Stimulated activated naive CD8-positive, alpha-beta T cell treated with anti-CD3 and anti-CD28 coated beads, Interleukin-15, amount 100 ng/mL, for 72 hours (primary cell): Measurements from ENCODE around the gene KLHL17.
"Not testable (repeated sequence)": the region's sequence is repeated elsewhere in the genome, so short reads cannot be mapped to it uniquely, and the experiment has no call there.

ENCODE experiments used
- ATAC-seq: fragments of 150-1000 bp; cut with Tn5 transposase; 2 replicates; pipeline ENCODE4 v1.10.0; 2021; ENCODE audit warnings: mild to moderate bottlenecking, moderate library complexity
- DNase-seq, 2 donors: peaks; one replicate each; pipeline ENCODE4 v3.0.0; 2021 to 2022
- H3K27ac Mint-ChIP-seq, 2 donors: one replicate each; pipeline ENCODE4 v1.8.0; 2022; ENCODE audit warnings: mild to moderate bottlenecking in 2 of 2, mixed read lengths in 2 of 2, moderate library complexity in 2 of 2
- H3K27me3 Mint-ChIP-seq: one replicate; pipeline ENCODE4 v1.8.0; 2022; ENCODE audit warnings: mixed read lengths
- H3K4me1 Mint-ChIP-seq: one replicate; pipeline ENCODE4 v1.8.0; 2022; ENCODE audit warnings: mild to moderate bottlenecking, mixed read lengths
- H3K4me3 Mint-ChIP-seq, 2 donors: one replicate each; pipeline ENCODE4 v1.8.0; 2022; ENCODE audit warnings: mild to moderate bottlenecking in 2 of 2, mixed read lengths in 2 of 2, moderate library complexity in 1 of 2
- H3K9me3 Mint-ChIP-seq, 2 donors: one replicate each; pipeline ENCODE4 v1.8.0; 2022; ENCODE audit warnings: mixed read lengths in 2 of 2

Gene KLHL17

DNA sequence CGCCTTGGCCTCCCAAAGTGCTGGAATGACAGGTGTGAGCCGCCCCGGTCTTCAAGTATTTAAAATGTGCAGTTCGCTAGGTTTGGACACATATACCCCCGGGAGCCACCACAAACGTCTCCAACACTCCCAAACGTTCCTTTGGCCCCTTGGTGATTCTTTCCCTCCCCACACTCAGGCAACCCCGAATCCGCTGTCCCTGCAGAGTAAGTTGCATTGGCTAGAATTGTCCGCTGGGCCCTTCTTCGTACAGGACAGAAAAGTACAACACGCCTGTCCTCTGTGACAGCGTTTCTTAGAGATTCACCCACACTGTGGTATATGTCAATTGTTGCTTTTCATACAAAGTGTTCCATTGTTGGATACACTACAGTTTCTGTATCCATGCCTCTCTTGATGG is 24.7 kb downstream of the KLHL17 start:
- H3K4me1 Mint-ChIP-seq = peaks cover 13% of the 10 kb centered on the region
- no peak for DNase-seq
- no peak overlapping the region for H3K4me3 Mint-ChIP-seq
- peaks cover 61% of the 10 kb centered on the region for H3K27me3 Mint-ChIP-seq
- peaks cover 9 to 10% of the 10 kb centered on the region in 2 donors for H3K9me3 Mint-ChIP-seq
- no peak for ATAC-seq
- H3K27ac Mint-ChIP-seq = no peak overlapping the region

- H3K27ac Mint-ChIP-seq, DNase-seq, H3K4me3 Mint-ChIP-seq, ATAC-seq: not testable (repeated sequence)
- peaks cover 52% of the 10 kb centered on the region for H3K27me3 Mint-ChIP-seq
- peaks cover 34% of the 10 kb centered on the region for H3K4me1 Mint-ChIP-seq
- H3K9me3 Mint-ChIP-seq = peaks cover 14 to 25% of the 10 kb centered on the region in 2 donors
Measured at GRCh38 chr1:988061-988460, 27.7 kb downstream of the KLHL17 start.

GRCh38 chr1:991275-991674 is 30.9 kb downstream of the KLHL17 start:
- peaks cover 45% of the 10 kb centered on the region for H3K27me3 Mint-ChIP-seq
- peaks cover 14 to 28% of the 10 kb centered on the region in 2 donors for H3K9me3 Mint-ChIP-seq
- H3K4me1 Mint-ChIP-seq = peaks cover 41% of the 10 kb centered on the region
- not testable (repeated sequence) for DNase-seq, ATAC-seq, H3K27ac Mint-ChIP-seq, H3K4me3 Mint-ChIP-seq

DNA sequence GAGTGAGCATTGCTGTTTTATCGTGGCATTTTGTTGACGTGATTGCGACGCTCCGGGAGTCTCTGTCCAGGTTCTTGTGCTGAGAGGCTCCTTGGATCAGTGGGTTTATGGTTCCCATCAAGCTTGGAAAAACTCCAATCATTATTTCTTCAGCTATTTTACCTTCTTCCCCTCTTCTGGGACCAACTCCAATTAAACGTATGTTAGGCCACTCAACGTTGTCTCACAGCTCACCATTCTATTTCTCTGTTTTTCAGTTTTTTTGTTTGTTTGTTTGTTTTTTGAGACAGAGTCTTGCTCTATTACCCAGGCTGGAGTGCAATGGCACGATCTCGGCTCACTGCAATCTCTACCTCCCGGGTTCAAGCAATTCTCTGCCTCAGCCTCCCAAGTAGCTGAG is 31.5 kb downstream of the KLHL17 start:
- DNase-seq (no peak), ATAC-seq (no peak)
- peaks cover 46% of the 10 kb centered on the region for H3K27me3 Mint-ChIP-seq
- no peak overlapping the region for H3K27ac Mint-ChIP-seq
- H3K4me3 Mint-ChIP-seq = peak overlapping the region; percentile 15 to 44
- H3K9me3 Mint-ChIP-seq = peaks cover 14 to 28% of the 10 kb centered on the region in 2 donors
- peaks cover 43% of the 10 kb centered on the region for H3K4me1 Mint-ChIP-seq

- H3K4me3 Mint-ChIP-seq = peak overlapping the region; percentile 15 to 44
- H3K27ac Mint-ChIP-seq = peak overlapping the region in 1 of 2 donors; percentile 64
- H3K27me3 Mint-ChIP-seq = peaks cover 51% of the 10 kb centered on the region
- H3K4me1 Mint-ChIP-seq = peaks cover 48% of the 10 kb centered on the region
- ATAC-seq (peak; percentile 50), DNase-seq (no peak)
- H3K9me3 Mint-ChIP-seq = peaks cover 14 to 28% of the 10 kb centered on the region in 2 donors
Measured at GRCh38 chr1:992362-992761, 32.0 kb downstream of the KLHL17 start.

DNA sequence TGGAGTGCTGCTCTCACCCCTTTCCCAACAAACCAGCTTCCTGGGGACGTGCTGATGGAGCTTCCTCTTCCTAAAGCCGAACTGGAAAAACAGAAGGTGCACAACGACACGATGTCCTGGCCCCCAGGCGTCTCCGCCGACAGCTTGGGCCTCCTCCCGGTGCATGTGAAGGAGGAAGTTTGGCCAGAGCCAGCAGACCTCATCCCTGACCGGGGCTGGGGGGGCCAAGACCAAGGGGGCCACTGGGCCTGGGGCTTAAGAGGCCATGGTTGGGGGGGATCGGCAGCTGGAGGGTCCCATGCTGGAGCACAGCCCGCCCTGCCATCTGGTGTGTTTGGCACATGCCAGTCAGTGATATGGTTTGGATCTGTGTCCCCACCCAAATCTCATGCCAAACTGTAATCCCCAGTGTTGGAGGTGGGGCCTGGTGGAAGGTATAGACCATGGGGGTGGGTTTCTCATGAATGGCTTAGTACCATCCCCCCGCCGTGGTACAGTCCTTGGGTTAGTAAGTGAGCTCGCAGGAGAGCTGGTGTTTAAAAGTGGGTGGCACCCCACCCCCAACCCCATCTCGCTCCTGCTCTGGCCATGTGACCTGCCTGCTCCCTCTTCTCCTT is 33.1 kb downstream of the KLHL17 start:
- Mint-ChIP-seq H3K4me3 (no peak overlapping the region), H3K4me1 (peaks cover 54% of the 10 kb centered on the region), H3K27me3 (peaks cover 56% of the 10 kb centered on the region), H3K27ac (no peak overlapping the region), H3K9me3 (peaks cover 13 to 26% of the 10 kb centered on the region in 2 donors)
- ATAC-seq (no peak), DNase-seq (no peak)

DNA sequence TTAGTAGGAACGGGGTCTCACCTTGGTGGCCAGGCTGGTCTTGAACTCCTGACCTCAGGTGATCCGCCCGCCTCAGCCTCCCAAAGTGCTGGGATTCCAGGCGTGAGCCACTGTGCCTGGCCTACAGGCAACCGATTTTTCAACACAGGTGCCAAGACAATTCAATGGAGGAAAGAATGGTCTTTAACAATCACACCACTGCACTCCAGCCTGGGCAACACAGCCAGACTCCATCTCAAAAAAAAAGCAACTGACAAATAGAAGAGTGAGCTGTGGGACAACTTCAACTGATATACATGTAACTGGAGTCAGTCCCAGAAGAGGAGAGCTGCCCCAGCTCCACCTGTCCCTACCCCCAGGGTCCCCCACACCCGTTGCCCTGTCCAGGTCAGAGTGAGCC is 34.2 kb downstream of the KLHL17 start:
- DNase-seq, H3K4me3 Mint-ChIP-seq, ATAC-seq, H3K27ac Mint-ChIP-seq: not testable (repeated sequence)
- H3K9me3 Mint-ChIP-seq = peaks cover 5 to 18% of the 10 kb centered on the region in 2 donors
- H3K27me3 Mint-ChIP-seq = peaks cover 49% of the 10 kb centered on the region
- H3K4me1 Mint-ChIP-seq = peaks cover 52% of the 10 kb centered on the region

DNA sequence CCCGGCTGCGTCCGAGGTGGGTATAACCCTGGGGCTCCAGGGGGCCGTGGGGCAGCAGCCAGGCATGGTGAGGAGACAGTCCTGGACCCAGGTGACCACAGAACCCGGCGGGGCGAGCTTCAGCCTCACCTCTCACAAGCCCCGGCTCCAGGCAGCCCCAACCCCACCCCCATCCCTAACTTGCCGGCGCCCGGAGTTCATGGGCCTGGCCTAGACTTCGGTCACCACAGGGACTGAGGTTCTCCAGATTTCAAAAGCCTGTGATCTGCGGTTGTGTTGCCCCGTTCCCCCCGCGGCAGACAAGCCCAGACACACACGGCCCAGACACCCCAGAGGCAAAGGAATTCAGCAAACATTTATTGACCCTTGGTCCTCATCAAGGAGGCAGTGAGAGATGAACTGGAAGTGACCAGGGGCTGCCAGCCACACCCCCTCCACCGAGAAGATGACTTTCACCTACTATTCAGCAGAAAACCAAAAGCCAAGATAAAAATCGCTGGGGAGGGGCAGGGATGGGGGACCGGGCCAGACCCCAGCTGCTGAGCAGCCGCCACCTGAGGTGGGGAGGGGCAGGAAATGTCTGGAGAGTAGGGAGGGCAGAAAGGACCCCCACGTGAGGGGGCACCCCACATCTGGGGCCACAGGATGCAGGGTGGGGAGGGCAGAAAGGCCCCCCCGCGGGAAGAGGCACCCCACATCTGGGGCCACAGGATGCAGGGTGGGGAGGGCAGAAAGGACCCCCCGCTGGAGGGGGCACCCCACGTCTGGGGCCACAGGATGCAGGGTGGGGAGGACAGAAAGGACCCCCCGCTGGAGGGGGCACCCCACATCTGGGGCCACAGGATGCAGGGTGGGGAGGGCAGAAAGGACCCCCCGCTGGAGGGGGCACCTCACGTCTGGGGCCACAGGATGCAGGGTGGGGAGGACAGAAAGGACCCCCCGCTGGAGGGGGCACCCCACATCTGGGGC is 35.6 kb downstream of the KLHL17 start:
- peaks cover 56% of the 10 kb centered on the region for H3K4me1 Mint-ChIP-seq
- peaks cover 5 to 18% of the 10 kb centered on the region in 2 donors for H3K9me3 Mint-ChIP-seq
- peaks cover 51% of the 10 kb centered on the region for H3K27me3 Mint-ChIP-seq
- ATAC-seq = no peak
- H3K4me3 Mint-ChIP-seq = peak overlapping the region in 1 of 2 donors; percentile 47
- peak overlapping the region in 1 of 2 donors; percentile 47 for H3K27ac Mint-ChIP-seq
- DNase-seq = peak in 1 of 2 donors; percentile 23

DNA sequence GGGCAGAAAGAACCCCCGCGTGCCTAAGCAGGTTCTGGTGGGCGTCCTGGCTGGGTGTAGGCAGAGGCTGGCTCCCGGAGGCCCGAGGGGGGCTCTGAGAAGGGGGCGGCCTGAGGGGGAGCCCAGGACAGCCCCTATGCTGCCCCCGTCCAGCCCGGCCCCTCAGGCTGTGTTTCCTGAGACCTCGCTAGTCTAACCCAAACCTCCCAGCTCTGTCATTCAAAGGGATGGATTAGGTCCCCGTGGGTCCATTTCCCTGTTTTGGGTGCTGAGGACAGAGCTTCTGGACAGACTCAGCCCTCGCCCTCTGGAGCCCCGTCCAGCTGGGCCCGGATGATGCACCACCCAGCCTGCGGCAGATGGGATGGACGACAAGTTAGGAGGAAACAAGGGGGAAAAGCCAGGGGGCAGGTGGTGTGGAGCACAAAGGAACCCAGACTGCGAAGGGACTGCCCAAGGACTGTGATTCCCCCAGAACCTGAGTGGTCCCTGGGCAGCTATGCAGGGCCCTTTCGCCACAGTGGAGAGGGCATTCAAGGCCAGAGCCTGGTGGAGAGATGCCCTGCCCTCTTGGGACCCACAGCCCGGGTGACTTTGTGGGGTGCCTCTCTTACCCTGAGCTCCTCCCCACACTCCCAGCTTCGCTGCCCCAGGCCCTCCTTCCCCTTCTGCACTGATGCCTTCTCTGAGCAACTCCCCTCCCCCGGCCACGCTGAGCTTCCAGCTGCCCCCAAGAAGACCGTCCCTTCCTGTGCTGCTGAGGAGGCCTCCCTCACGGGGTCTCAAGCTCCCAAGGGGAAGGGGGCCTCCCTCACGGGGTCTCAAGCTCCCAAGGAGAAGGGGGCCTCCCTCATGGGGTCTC is 36.7 kb downstream of the KLHL17 start:
- Mint-ChIP-seq H3K27ac (no peak overlapping the region), H3K9me3 (peaks cover 1 to 13% of the 10 kb centered on the region in 2 donors), H3K4me3 (peak overlapping the region in 1 of 2 donors; percentile 46), H3K4me1 (peaks cover 53% of the 10 kb centered on the region), H3K27me3 (peaks cover 60% of the 10 kb centered on the region)
- no peak for ATAC-seq
- peak in 1 of 2 donors; percentile 12 for DNase-seq

- peak in 1 of 2 donors; percentile 10 for DNase-seq
- peak overlapping the region in 1 of 2 donors; percentile 46 for H3K4me3 Mint-ChIP-seq
- H3K4me1 Mint-ChIP-seq = peaks cover 48% of the 10 kb centered on the region
- peaks cover 66% of the 10 kb centered on the region for H3K27me3 Mint-ChIP-seq
- H3K27ac Mint-ChIP-seq = no peak overlapping the region
- no peak for ATAC-seq
- H3K9me3 Mint-ChIP-seq = peaks cover 0 to 7% of the 10 kb centered on the region in 2 donors
Measured at GRCh38 chr1:997713-997992, 37.3 kb downstream of the KLHL17 start.

DNA sequence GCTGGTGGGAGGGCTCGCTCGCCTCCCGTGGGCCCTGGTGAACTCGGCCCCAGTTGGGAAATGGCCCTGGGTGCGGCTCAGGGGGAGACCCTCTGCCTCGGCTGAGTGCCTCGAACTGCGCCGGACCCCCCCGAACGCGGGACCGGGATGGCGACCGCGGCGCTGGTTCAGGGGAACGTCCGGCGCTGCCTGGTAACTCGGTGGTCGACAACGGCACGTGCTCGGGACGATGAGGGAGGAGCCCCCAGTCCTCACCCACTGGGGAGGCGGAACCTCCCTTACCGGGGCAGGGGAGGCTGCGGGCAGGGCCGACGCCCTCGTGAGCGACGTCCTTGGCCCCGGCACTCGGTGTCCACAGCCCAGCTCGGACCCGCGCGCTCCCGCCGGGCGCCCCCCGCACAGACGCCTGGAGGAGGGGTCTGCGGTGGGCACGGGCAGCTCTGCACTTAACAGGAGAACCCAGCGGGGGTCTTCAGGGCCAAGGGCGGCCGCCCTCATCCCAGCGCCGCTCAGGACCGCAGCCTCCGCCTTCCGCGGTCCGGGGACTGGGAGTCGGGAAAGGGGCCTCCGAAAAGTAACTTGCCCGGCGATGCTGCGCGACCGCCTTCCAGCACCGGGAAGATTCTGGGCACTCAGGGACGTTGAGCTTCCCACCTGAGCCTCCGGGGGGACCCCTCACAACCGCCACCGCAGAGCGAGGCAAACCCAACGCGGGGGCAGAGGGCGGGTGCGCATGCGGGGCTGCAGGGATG is 37.8 kb downstream of the KLHL17 start:
- DNase-seq (peak in 1 of 2 donors; percentile 13), ATAC-seq (no peak)
- Mint-ChIP-seq H3K9me3 (peaks cover 0 to 2% of the 10 kb centered on the region in 2 donors), H3K27ac (no peak overlapping the region), H3K27me3 (peaks cover 71% of the 10 kb centered on the region), H3K4me3 (peak overlapping the region; percentile 39 to 51), H3K4me1 (peaks cover 44% of the 10 kb centered on the region)

DNA sequence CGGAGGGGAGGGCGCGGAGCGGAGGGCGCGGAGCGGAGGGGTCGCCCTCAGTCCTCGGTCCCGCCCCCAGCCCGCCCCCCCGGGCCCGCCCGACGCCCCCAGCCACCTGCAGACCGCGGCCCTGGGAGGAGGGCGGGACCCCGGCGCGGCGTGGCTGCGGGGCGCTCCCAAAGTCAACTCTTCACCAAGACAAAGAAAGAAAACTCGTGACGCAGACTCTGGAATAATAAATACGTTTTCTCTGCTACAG is 38.3 kb downstream of the KLHL17 start:
- no peak for ATAC-seq

DNA sequence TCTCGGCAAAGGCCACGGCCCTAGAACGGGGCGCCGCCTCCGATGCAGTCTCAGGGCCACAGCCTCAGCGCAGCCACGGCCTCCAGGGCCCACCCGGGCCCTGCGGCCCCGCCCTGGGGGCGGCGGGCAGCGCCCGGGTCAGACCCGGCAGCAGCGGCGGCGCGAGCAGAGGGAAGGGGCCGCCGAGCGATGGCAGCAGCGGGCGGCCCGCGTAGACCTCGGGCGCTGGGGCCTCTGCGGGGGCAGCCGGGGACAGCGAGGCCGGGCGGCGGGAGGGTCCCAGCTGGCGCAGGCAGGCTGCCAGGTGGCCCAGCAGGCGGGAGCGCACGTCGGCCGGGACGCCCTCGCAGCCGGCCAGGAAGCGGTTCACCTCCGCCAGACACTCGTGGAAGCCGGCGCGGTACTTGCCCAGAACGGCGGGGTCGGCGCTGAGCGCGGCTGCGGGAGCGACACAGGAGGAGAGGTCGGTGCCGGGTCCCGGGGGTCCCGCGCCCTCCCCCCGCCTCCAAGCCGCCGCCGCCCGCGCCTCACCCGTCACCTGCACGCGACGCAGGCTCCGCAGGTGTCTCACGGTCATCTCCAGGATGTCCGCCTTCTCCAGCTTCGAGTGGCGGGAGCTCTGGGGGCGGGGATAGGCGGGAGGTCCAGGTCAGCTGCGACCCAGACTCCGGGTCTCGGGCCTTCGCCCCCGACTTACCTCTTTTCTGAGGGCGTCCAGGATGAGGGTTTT is 38.8 kb downstream of the KLHL17 start:
- DNase-seq = peak in 1 of 2 donors; percentile 34
- H3K27ac Mint-ChIP-seq = no peak overlapping the region
- no peaks in the 10 kb centered on the region for H3K9me3 Mint-ChIP-seq
- ATAC-seq = peak; percentile 14
- peaks cover 81% of the 10 kb centered on the region for H3K27me3 Mint-ChIP-seq
- peak overlapping the region; percentile 57 to 58 for H3K4me3 Mint-ChIP-seq
- H3K4me1 Mint-ChIP-seq = peaks cover 45% of the 10 kb centered on the region

More for the DNA sequence above, 38.3 kb downstream of the KLHL17 start:
- Mint-ChIP-seq H3K4me1 (peaks cover 44% of the 10 kb centered on the region), H3K27ac (no peak overlapping the region), H3K27me3 (peaks cover 76% of the 10 kb centered on the region), H3K9me3 (no peaks in the 10 kb centered on the region), H3K4me3 (peak overlapping the region in 1 of 2 donors; percentile 58)
- no peak for DNase-seq

DNA sequence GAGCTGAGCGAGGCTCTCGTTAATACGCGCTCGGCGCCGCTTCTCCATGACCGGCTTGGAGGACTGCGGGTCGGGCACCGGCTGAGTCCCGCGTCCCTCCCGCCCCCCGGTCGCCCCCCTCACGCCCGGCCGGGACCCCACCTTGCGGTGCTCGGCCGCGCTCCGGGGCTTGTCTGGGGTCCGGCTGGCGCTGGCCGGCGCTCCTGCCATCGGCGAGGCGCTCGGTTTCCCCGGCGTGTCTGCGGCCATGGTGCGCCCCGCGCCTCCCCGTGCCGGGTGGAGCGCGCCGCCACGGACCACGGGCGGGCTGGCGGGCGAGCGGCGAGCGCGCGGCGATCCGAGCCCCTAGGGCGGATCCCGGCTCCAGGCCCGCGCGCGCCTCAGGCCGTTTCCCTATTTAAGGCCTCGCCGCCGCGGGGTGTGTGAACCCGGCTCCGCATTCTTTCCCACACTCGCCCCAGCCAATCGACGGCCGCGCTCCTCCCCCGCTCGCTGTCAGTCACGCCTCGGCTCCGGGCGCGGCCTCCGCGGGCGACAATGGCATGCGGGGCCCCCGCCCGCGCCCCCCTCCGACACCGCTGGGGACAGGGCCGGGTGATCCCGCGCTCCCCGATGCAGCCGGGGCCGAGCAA is 39.5 kb downstream of the KLHL17 start, which contains the start of gene HES4:
TSS of gene HES4 (minus strand) at position 373 of the 632 bp plus-strand sequence. CDS start at position 249, 124 bp downstream.
- DNase-seq (peak; percentile 56 to 67), ATAC-seq (peak; percentile 61)
- Mint-ChIP-seq H3K4me3 (peak within 1 kb of the TSS; percentile 79 to 80), H3K27me3 (peaks cover 83% of the 10 kb centered on the region), H3K9me3 (no peaks in the 10 kb centered on the region), H3K4me1 (peaks cover 48% of the 10 kb centered on the region), H3K27ac (peak within 1 kb of the TSS in 1 of 2 donors; percentile 80)
